HG02870 (cell line): Measurements from ENCODE around the gene GTPBP6.
A peak's percentile ranks its signal among the peaks of the same experiment; 100 is the strongest.

Experiments used
- ATAC-seq: cut with Tn5 transposase; IDR thresholded peaks from one replicate; pipeline ENCODE4 v1.9.1; 2021; ENCODE audit warnings: mild to moderate bottlenecking, moderate library complexity; ENCODE audit not compliant: unreplicated experiment

GTPBP6 gene, protein sequence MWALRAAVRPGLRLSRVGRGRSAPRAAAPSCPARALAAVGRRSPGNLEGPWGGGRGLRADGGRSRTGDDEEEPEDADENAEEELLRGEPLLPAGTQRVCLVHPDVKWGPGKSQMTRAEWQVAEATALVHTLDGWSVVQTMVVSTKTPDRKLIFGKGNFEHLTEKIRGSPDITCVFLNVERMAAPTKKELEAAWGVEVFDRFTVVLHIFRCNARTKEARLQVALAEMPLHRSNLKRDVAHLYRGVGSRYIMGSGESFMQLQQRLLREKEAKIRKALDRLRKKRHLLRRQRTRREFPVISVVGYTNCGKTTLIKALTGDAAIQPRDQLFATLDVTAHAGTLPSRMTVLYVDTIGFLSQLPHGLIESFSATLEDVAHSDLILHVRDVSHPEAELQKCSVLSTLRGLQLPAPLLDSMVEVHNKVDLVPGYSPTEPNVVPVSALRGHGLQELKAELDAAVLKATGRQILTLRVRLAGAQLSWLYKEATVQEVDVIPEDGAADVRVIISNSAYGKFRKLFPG

DNA sequence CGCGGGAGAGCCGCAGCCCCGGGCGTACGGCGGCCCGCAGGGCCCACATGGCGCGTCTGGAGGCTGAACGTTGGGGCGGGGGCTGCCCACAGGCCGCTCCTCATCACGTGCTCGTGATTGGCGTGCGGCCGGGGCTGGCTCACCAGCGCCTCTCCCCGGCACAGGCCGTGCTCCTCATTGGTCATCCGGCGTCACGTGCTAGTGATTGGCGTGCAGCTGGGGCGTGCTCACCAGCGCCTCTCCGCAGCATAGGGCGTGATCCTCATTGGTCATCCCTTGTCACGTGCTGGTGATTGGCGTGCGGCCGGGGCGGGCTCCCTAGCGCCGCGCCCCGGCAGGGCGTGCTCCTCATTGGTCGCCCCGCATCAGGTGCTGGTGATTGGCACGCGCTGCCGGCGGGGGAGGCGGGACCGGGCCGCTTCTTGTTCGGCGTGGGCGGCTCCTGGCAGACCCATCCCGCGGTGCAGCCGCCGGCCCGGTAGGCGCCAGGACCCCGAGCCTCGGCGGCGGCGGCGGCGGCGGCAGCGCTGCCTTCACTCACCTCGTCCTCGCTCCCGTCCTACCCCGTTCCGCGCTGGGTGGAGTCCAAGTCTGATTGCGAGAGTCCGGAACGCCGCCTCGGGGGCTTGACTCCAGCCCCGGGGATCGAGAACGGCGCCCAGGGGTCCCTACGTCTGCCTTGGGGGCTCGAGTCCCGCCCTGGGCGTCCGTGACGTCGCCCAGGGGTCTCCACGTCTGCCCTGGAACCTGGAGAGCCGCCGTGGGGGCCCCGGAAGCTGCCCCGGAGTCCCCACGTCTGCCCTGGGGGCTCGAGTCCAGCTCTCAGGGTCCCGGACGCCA lies at the start of gene GTPBP6:
GTPBP6 (minus strand) TSS at position 58 of the 840 bp plus-strand sequence; CDS start at position 49, 9 bp downstream.
- ATAC-seq: peak; percentile 83

DNA sequence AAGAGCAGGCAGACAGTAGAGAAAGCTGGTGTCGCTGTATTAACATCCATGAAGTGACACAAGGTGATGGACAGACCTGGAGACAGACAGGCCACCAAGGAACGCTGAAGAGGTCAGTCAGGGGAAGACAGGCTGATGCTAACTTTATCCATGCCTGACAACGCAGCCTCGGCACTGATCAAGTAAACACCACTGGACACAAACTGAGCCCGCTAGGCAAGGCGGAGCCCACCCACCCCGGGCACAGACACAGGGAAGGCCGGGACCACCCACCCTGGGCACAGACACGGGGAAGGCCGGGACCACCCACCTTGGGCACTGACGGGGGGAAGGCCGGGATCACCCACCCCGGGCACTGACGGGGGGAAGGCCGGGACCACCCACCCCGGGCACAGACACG lies 49.3 kb upstream of the GTPBP6 start:
- no peak for ATAC-seq

DNA sequence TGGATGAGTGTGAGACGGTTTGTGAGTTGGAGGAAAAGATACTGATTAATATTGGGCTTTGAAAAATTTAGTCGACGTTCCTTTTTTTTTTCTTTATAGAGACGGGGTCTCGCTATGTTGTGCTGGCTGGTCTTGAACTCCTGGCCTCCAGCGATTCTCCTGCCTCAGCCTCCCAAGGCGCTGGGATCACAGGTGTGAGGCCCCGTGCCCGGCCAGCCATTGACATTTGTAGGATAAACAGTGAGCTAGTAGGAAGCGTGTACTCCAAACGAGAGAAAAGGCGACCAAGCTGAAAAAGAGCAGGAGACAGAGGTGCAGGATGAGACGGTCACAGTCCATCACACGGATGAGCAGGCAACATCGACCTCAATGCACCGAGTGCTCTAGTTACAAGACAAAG lies 48.8 kb upstream of the GTPBP6 start:
- ATAC-seq: no peak

DNA sequence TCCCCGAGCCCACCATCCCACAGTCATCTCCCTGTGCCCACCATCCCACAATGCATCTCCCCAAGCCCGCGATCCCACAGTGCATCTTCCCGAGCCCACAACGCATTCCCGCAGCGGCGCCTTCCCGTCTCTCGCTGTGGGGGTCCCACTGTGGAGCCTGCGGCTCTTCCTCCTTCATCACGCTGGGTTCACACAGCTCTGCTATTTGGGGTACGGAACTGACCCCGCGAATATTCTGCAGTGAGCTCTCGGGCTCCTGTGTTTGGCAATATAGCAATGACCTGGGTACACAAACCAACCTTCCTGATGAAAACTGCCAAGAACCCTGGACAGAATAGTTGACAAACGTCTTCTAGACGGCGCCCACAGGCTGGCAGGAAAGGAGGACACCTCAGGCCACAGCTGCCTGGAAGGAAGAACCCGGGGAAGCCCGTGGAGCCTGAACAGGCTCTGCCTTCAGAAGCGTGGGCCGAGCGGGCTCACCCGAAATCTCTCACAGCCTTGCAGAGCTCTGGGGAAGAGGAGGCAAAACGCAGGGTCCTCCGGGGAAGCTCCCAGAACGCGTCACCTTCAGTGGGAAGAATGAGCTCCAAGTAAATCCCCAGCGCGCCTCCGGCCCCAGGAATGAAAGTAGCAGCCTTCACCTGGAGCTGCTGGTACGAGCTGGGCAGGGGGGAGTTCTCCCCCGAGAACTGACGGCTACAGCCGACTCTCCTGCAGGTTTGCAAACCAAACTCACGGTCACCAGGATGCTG lies 45.2 kb upstream of the GTPBP6 start:
- no peak for ATAC-seq

DNA sequence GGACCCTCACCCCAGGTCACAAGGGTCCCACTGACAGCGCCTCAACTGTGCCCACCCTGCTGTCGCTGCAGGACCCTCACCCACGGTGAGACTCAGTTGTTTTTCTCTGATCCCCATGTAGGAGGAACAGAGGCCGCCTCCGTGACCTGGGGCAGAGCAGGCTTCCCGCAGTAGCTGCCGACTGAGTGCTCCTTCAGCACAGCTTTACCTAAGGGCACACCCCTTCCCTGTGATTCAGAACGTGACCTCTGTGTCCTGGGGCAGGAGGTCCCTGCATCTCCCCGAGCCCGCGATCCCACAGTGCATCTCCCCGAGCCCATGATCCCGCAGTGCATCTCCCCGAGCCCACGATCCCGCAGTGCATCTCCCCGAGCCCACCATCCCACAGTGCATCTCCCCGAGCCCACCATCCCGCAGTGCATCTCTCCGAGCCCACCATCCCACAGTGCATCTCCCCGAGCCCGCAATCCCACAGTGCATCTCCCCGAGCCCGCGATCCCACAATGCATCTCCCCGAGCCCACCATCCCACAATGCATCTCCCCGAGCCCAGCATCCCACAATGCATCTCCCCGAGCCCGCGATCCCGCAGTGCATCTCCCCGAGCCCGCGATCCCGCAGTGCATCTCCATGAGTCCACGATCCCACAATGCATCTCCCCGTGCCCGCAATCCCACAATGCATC lies 44.5 kb upstream of the GTPBP6 start:
- no peak for ATAC-seq

DNA sequence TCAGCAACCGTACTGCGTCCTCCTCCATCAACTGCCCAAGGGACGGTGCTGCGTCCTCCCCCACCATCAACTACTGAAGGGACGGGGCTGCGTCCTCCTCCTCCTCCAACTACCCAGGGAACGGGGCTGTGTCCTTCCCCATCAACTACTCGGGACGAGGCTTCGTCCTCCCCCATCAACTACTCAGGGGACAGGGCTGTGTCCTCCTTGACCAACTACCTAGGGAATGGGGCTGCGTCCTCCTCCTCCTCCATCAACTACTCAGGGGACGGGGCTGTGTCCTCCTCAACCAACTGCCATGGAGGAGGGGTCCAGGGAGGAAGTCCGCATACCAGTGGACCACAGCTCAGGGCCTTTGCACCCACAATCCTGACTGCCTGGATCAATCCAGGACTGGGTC lies 43.8 kb upstream of the GTPBP6 start:
- no peak for ATAC-seq

DNA sequence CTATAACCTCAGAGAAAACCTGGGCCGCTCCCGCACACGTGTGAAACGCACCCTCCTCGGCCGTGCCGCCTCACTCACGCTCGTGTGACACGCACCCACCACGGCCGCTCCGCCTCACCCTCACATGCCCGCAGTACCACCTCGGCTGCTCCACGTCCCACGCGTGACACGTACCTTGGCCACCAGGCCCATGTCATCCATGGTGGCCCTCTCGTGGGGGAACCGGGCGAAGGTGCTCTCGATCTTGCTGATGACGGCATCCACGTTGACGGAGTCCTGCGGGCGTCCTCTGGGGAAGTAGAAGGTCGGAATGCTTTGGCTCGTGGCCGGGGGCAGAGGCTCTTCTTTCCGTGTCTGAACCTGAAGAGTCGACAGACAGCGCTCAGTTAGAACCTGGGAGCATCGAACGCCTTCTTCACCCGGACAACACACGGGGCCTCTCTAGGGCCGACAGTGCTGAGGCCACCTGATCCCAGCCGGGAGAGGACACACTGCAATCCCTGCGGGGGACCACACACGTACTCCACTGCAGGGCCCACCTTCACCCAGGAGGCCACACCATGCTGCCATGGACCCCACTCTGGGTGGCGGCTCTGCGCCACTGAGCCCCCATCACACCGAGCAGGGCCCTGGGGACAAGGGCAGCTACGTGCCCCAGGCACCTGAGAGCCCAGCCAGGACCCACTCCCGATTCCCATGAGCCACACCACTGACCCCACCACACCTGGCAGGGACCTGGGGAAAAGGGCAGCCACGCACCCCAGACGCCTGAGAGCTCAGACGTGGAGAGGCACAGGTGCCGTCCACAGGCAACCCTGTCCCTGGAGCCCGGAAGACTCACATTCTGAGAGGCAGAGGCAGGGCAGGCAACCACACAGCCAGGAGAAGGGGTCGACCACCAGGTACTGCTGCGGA lies 42.9 kb upstream of the GTPBP6 start:
- ATAC-seq: no peak

DNA sequence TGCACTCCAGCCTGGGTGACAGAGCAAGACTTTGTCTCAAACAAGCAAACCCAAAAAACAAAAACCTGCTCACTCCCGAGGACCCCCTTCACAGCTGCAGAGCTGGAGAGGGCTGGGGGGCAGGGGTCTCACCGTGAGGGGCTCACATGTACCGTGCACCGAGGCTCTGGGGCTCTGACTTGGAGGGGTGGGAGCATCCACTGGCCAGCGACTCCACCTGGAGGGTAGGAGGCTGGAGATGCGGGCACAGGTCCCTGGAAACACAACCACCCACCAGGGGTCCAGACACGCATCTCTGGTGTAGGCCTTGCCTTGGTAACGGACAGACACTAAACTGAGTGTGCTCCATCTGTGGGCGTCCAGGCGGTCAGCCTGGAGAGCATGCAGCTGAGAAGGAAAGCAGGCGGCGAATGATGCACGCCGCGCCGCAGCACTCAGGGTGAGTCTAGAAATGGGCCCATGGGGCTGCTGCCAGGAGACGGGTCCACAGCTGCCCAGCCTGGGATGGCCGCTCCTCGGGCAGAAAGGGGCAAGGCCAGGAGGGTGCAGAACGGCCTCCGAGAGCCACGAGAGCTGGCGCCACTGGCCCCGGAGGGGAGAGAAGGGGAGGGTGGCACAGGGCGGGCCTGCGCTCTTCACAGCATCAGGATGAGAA lies 42.0 kb upstream of the GTPBP6 start:
- ATAC-seq: no peak

DNA sequence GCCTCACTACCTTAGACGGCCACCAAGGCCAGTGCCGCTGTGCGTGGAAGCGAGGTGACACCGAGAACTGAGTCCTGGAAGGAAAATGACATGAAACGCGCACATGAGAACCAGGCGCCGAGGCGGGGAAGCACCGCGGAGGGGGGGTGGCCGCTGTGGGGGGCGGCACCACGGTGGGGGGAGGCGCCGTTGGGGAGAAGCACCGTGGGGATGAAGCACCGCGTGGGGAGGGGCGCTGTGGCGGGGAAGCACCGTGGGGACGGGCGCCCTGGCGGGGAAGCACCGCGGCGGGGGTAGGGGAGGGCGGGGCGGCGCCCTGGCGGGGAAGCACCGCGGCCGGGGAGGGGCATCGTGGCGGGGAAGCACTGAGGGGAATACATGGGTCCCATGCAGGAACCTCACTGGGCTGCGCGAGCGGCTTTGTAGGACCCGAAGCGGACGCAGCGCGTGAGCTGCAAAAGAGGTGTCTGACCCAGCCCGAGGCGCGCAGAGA lies 40.1 kb upstream of the GTPBP6 start:
- ATAC-seq: no peak

DNA sequence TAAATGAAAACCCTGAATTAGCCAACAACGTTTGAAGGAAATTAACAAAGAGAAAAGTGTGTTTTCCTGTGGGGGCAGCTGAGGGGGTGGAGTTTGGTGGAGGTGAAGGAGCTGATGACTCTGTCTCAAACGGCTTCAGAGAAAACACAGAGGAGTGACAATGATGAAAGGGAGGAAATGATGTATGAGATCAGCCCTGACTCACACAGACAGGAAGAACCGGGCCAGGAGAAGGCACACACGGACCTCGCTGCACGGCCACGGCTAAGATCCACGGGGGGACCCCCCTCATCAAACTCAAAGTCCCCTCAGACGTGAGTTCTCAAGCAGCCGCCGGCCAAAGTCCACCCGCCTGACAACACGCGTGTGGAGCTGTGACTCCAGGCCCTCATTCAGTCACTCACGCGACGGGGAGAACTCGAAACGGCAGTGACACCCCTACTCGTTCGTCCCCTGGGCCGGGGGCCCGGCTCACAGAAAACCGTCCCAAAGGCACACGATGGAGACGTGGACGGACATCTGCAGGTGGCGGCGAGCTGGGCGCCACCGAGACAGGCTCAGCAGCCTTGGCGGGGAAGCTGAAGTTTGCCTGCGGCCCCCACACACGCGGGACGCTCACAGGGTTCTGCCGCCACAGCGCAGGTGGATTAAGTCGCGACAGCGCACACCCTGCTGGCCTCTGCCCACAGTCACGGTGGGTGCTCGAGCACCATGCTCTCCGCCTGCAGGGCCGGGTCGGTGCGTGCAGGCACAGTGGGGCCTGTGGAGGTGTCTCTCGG lies 39.3 kb upstream of the GTPBP6 start:
- ATAC-seq: no peak

DNA sequence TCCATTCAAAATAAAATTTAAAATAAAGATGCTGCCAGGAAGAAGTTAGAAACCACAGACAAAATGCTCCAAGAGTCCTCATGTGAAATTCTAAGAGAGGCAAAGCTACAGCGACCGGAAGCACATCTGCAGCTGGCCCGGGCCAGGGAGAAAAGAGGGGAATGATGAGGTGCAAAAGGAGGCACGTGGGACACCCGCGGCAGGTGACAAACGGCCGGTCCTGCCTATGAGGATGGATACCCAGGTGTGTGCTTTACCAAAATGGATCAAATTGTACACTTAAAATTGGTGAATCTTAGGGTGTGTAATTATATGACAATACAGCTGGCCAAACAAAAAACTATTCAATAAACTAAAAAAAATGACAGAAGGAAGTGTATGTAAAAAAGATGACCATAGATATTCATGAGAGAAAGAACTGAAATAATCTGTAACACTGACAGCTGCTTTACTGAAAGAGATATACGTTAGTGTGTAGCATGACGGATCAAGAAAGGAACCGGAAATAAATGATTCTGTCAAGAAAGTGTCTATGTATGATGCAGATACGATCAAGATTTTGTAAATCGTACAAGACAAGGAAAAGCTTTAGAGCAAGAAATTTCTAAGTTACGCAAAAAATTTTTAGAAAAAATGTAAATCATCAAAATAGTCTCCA lies 38.6 kb upstream of the GTPBP6 start:
- ATAC-seq: no peak

DNA sequence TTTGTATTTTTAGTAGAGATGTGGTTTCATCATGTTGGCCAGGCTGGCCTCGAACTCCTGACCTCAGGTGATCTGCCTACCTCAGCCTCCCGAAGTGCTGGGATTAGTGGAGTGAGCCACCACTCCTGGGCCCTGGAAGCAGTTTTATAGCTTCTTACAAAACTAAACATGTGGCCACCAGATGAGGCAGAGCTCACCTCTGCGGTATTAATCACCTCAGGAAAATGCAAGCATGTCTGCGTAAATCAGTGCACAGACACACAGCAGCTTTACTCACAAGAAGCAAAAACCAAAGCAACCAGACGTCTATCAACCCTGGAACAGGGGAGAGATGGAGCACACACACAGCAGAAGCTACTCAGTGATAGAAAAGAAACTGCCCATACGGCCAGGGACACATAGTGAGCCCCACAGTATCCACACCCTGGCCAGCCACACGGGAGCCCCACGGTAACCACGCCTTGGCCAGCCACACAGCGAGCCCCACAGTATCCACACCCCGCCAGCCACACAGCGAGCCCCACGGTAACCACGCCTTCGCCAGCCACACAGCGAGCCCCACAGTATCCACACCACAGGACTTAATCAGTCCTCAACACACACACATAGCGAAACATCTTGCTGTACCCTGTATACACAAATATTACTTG lies 37.9 kb upstream of the GTPBP6 start:
- no peak for ATAC-seq

DNA sequence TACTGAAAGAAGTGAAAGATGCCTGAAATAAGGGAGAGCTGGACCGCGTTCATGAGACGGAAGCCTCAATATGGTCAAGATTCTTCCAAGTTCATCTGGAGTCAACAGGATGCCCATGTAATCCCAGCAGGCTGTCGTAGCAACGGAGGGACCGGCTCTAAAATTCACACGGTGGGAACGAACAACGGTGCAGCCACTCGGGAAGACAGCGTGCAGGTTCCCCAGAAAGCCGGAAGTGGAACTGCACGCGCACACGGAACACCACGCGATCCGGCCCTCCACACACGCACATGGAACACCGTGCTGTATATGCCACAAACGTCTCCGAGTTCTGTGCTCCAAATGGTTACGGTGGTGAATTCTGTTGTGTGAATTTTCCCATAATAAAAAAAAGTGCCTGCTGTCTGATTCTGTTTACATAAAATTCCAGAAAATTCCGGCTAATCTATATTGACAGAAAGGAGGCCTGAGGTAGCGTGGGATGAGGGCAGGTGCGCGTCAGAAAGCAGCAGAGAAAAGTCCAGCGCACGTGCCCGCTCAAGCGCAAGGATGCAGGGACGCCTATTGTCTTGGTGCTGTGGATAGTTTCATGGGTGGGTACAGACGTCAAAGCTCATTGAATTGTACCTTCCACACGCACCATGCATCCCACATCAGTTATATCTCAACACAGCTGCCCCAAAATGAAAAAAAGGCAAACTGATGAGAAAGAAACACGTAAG lies 36.9 kb upstream of the GTPBP6 start:
- ATAC-seq: no peak

DNA sequence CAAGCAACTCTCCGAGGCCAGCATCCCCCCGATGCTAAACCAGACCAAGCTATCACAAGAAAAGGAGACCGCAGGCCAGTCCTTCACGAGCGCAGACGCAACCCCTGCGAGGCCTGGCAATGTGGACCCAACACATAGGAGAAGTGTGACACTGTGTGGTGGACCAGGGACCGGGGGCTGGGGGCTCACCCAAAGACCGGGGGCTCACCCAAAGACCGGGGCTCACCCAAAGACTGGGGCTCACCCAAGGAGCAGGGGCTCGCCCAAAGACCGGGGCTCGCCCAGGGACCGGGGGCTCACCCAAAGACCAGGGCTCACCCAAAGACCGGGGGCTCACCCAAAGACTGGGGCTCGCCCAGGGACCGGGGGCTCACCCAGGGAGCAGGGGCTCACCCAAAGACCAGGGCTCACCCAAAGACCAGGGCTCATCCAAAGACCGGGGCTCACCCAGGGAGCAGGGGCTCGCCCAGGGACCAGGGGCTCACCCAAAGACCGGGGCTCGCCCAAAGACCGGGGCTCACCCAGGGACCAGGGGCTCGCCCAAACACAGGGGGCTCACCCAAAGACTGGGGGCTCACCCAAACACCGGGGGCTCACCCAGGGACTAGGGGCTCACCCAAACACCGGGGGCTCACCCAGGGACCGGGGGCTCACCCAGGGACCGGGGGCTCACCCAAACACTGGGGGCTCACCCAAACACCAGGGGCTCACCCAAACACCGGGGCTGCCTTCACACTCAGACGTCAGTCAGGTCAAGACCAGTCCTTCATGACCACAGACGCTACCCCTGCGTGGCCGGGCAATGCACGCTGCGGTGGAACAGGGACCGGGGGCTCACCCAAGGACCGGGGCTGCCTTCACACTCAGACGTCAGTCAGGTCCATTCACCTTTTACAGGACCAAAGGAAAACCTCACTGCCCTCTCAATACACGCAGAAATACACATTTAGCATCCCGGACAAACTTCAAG lies 35.3 kb upstream of the GTPBP6 start:
- no peak for ATAC-seq

DNA sequence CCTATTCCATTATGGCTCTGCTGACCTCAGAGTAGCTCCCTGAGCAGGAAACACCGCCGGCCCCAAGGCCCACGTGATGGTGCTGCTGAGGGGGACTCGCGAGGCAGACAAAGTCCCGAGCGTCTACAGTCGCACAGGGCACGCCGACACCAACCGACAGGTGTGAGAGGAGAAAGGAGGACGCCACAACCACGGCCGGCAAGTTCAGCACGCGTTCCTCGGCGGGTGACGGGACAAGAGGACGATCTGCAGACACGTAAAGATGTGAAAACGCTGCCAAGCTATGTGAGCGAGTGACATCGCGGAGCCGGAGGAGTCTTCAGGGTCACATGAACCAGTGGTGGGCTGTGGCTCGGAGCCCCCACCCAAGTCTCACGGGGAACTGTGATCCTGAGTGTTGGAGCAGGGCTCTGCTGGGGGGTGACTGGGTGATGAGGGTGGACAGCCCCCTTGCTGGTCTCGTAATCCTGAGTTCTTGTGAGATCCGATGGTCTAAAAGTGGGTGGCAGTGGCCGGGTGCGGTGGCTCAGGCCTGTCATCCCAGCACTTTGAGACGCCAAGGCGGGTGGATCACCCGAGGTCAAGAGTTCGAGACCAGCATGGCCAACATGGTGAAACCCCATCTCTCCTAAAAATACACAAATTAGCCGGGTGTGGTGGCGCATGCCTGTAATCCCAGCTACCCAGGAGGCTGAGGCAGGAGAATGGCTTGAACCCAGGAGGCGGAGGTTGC lies 34.2 kb upstream of the GTPBP6 start:
- no peak for ATAC-seq
